ENCODE data around the gene TGOLN2. TPM values are rescaled to one million over a fixed set of nuclear protein-coding genes. Genes with fewer than 3 reads are reported as not detected.

TGOLN2 gene
- total and polyA plus RNA-seq, 2 of the 13 experiments (the other 11 are each of a cell fraction or from before 2014, with no cell fraction given) = 99.6 to 155 TPM

GRCh38 chr2:85354286-85355072, 26.7 kb upstream of the TGOLN2 start, which contains the start of the genes ELMOD3 and RETSAT (continued):
- TF ChIP-seq BRD4 (CRISPR knock-in tag; IDR thresholded peaks at IDR 0.05) (0 out of 2 replicates have a peak, but pooled peaks have one; percentile 87), MED1 (CRISPR knock-in tag; IDR thresholded peaks at IDR 0.05) (peak; percentile 86), ZNF281 (CRISPR knock-in tag; IDR thresholded peaks at IDR 0.05; ENCODE audit: borderline replicate concordance) (peak; percentile 54; the same call in 1 of the 2 replicates), CEBPB (IDR thresholded peaks at IDR 0.05; ENCODE audit: borderline replicate concordance, low read depth, low read length) (no peak), SIX1 (CRISPR knock-in tag; IDR thresholded peaks at IDR 0.05; ENCODE audit: borderline replicate concordance) (no peak; the same call in 1 of the 2 replicates), ZNF430 (CRISPR knock-in tag; IDR thresholded peaks at IDR 0.05) (peak; percentile 22; the same call in 1 of the 2 replicates), KDM5A (IDR thresholded peaks at IDR 0.05; ENCODE audit: borderline replicate concordance, low read length) (peak; percentile 92; the same call in 1 of the 2 replicates), CENPT (CRISPR knock-in tag; IDR thresholded peaks at IDR 0.05; ENCODE audit: low read depth) (no peak), ZNF318 (CRISPR knock-in tag; IDR thresholded peaks at IDR 0.05) (peak; percentile 95), PRDM4 (CRISPR knock-in tag; IDR thresholded peaks at IDR 0.05; ENCODE audit: borderline replicate concordance) (peak; percentile 67; the same call in 1 of the 2 replicates), TBL1XR1 (IDR thresholded peaks at IDR 0.05; ENCODE audit: borderline replicate concordance, low read length, partially characterized antibody) (no peak)
- TF ChIP-seq, protein P1, sequence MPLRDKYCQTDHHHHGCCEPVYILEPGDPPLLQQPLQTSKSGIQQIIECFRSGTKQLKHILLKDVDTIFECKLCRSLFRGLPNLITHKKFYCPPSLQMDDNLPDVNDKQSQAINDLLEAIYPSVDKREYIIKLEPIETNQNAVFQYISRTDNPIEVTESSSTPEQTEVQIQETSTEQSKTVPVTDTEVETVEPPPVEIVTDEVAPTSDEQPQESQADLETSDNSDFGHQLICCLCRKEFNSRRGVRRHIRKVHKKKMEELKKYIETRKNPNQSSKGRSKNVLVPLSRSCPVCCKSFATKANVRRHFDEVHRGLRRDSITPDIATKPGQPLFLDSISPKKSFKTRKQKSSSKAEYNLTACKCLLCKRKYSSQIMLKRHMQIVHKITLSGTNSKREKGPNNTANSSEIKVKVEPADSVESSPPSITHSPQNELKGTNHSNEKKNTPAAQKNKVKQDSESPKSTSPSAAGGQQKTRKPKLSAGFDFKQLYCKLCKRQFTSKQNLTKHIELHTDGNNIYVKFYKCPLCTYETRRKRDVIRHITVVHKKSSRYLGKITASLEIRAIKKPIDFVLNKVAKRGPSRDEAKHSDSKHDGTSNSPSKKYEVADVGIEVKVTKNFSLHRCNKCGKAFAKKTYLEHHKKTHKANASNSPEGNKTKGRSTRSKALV (CRISPR knock-in tag; IDR thresholded peaks at IDR 0.05) = peak; percentile 94

Data from HepG2 (cell line).